ENCODE results near the gene DLG2.
"Not testable (repeated sequence)": the region's sequence is repeated elsewhere in the genome, so short reads cannot be mapped to it uniquely, and the experiment has no call there.

The DLG2 gene

DNA sequence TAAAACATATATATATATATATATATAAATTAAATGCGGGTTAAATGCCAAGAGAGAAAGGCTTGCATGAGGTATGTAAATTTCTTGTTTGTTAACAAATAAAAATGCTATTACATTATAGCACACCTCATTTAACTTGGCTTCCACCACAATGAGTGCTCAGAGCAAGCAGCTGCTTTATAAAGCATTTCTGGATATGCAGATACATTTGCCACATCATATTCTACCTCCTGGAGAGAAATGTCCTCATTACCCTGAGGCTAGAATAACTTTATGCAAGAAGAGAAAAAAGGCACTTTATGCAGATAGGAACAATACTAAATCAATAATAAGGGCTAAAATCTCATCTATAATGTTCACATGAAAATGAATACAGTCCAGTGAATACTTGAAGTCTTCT is 2159.3 kb downstream of the DLG2 start:
- no peak for DNase-seq (ENCODE audit: low read depth in 2 of 2)

DNA sequence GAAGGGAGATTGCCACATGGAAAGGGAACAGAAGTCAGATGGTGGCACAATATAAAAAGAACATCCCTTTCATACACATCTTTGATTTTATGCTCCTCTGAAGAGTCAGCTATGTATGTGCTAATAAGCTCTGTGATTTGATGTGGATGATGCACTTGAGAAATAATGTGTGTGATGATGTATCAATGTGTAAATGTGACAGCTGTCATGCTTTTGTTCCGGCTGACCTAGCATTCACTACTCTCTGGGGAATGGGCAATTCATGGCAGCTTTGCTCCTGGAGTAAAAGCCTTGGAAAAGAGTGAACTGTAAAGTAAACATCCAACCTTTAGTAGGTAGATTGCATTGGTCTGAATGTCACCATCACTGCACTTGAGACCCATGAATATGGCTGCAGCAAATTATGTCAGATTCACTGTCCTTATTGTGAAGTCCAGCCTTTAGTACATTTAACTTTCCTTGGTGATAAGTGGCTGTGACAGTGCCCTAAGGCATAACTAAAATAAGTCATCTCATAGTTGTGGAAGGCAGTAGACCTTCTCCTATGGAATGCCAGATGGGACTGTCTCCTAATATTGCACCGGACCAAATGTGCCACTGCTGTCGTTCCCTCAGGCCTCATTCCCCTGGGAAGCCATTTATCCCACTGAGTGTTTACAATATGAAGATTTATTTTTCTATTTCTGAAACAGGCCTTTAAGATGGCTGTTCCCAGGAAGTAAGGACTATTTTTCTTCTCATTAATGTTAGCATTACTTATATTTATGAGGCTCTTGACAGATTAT is 2162.8 kb downstream of the DLG2 start:
- no peak for DNase-seq (ENCODE audit: low read depth in 2 of 2)

DNA sequence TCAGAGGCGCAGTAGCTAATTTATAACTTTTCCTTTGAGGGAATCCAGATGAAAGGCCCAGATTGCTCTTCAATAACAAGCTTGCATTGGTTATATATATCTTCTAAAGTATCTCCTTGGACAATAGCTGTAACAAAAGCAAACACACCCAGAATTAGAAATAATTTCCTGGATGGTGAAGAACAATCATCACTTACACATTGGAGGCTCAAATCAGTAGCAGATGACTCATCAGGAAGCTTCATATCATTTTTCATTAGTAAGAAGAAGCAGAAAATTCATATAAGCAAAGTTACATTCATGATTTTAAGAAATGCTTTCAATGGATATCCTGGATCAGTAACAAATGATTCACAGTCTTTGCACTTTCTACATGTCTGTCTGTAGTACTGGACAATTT is 2167.3 kb downstream of the DLG2 start:
- no peak for DNase-seq (ENCODE audit: low read depth in 2 of 2)

DNA sequence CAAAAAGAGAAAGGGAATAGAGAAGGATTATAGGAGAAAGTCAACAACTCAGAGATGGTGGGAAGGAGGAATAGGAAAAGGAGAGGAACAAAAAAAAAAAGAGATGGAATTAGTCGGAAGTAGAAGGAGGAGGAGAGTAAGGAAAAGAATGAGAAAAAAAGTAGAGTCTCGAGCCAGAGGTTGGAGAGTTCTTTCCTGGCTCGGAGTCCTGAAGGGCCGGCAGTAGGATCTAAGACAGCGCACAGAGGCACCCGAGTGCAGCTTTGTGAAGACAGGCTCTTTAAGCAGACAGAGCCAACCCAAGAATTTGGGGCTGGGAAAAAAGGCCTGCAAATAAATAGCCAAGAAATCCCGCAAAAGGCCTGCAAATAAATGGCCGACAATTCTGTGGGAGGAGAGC is 2170.6 kb downstream of the DLG2 start:
- no peak for DNase-seq (ENCODE audit: low read depth in 2 of 2)

DNA sequence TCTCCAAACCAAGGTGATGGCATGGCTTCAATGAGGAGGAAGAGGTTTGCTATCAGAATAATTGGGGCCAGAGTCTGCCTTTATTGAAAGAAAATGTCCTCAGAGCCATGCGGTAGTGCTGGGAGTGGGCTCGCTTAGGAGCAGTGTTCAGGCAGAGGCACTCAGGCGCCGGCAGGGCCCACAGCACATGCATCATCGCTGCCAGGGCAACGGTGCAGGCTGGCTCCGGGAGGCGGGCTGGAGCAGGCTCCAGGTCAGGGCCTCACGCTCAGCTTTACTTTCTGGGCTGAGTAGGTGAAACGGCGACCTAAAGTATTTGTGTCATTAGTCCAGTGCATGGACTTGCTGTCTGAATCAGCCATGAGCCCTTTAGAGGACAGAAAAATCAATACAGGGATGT is 2171.1 kb downstream of the DLG2 start:
- DNase-seq (ENCODE audit: low read depth in 2 of 2): no peak

DNA sequence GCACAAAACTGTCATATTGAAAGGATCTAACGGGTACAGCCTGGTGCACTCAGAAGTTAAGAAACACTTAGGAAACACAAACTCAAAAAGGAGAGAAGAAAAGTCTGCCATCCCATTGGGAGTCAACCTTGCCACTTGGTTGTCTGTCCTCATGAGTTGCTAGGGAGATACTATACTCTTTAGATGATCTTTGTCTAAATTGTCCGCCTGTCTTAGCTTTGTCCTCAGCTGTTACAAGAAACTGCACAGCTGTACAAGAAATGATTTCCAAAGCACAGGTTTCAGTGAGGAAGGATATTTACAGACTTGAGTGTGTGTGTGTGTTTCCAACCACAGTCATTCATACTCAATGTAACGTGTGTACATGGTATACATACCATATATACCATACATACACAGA is 2171.8 kb downstream of the DLG2 start:
- no peak for DNase-seq (ENCODE audit: low read depth in 2 of 2)

DNA sequence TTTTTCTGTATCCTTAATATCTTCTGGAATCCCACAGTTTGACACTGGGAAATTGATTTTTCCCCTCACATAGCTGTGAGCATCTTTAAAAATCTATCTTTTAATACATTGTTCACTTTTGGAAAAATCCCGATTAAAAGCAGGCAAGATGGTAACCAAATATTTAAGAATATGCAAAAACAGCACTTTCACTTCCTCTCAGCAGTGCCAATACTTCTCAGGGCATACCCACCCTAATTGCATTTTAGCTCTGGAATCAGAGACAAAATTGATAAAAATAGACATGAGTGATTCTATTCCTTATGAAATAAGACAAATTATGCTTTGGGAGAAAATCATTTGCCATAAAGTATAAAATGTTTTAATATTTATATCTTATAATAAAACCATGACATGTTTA is 2172.5 kb downstream of the DLG2 start:
- DNase-seq (ENCODE audit: low read depth in 2 of 2): no peak

DNA sequence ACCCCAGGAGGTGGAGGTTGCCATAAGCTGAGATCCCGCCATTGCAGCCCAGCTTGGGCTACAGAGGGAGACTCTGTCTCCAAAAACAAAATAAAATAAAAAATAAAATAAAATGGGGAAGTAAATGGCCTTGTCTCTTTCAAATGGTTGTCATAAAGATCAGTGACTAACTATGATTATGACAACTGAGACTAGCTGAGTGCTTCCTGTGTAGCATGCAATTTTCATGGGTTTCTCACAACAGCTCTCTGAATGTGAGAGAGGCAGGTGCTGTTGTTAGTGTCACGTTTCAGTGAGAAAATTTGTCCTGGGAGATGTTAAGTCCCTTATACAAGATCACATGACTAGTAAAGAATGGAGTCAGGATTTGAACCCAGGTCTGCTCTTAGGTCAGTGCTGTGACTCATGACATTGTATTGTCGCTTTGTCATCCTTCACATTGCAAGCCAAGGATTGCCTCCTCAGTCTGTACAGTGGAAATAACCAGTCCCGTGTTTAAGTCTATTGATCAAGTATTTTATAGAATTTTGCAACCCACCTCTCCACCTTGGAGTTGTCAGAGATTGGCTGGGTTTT is 2177.7 kb downstream of the DLG2 start:
- no peak for DNase-seq (ENCODE audit: low read depth in 2 of 2)

DNA sequence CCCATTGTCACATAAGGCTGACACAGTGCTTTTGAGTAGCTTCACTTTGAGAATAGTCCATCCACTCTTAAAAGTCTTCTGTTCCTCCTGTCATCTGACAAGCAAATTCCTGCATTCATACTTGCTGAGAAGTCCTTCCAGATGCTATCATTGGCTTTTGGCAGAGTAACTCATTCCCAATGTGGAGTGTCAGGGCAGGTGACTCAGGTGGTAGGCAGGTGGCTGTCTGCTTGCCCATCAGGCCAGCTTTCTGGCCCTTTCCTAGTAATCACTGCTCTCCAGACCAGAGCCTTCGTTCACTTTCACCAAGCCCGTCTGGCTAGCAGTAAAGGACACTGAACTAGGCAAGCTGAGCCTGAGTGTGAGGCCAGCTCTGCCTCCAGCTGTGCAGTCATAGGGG is 2178.5 kb downstream of the DLG2 start:
- DNase-seq (ENCODE audit: low read depth in 2 of 2): no peak

DNA sequence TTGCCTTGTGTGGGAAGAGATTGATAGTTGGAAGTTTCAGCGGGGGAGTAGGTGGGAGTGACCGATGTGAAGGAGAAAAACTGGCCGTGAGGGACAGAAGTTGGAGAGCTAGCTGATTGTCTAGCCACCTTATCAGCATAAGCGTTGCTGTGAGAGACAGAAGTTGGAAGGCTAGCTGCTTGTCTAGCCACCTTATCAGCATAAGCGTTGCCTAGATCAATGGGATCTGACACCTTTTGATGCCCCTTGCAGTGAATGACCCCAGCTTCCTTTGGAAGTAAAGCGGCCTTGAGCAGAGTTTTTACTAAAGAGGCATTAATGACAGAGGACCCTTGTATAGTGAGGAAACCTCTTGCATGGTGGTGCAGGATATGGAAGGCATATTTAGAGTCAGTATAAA is 2183.3 kb downstream of the DLG2 start:
- not testable (repeated sequence) for DNase-seq (ENCODE audit: low read depth in 2 of 2)

DNA sequence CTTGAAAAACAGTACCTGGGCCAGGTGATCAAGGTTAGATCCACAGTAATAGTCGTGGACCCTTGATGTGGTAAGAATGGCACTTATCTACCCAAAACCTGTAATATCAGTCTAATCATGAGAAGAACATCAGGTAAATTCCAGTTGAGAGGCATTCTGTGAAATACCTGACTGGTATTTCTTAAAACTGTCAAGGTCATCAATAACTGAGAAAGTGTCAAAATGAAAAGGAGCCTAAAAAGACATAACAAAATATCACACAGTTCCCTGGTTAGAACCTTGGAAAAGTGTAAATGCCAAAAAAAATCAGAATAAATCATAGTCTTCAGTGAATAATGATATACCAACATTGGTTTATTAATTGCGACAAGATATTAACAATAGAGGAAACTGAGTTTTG is 2185.5 kb downstream of the DLG2 start:
- DNase-seq (ENCODE audit: low read depth in 2 of 2): no peak

DNA sequence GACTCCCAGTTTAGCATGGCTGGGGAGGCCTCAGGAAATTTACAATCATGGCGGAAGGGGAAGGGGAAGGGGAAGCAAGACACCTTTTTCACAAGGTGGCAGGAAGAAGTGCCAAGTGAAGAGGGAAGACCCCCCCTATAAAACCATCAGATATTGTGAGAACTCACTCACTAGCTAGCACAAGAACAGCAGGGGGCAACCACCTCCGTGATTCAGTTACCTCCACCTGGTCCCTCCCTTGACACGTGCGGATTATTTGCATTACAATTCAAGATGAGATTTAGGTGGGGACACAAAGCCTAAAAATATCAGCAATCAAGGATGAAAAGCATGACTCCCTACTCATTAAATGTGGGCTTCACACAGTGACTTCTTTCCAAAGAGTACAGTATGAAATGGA is 2186.0 kb downstream of the DLG2 start:
- no peak for DNase-seq (ENCODE audit: low read depth in 2 of 2)

DNA sequence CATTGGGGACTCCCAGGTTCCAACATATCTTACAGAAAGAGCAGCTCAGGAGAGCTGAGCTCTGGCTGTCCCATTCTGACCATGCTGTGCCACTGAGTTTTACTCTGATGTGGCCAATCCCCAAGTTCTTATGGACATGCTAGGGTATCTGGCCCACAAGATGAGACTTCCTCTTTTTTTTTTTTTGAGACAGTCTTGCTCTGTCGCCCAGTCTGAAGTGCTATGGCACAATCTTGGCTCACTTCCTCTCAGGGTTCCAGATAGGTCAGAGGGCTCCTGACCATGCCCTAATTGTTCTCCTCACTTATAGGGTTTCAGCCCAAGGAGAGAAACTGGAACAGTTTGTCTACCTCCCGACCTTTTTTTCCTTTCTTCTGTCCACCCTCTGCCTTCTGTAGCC is 2188.7 kb downstream of the DLG2 start:
- no peak for DNase-seq (ENCODE audit: low read depth in 2 of 2)

DNA sequence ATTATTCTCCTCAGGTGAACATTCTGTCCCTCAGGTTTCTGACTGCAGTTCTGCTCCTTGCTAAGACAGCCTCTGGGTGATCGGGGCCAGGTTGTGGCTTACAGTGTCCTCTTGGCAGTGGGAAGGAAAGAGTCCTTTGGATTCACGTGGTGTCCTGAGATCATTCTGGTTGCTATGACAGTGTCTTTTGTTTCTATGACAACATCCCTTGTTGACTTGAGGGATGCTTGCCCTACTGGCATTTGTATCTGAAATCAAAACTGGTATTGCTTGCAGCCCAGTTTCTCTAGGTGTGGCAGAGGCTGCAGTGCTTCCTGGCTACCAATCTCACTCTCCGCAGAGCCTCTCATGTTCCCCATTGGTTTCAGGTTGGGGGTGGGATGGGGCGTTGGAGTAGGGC is 2189.2 kb downstream of the DLG2 start:
- no peak for DNase-seq (ENCODE audit: low read depth in 2 of 2)

DNA sequence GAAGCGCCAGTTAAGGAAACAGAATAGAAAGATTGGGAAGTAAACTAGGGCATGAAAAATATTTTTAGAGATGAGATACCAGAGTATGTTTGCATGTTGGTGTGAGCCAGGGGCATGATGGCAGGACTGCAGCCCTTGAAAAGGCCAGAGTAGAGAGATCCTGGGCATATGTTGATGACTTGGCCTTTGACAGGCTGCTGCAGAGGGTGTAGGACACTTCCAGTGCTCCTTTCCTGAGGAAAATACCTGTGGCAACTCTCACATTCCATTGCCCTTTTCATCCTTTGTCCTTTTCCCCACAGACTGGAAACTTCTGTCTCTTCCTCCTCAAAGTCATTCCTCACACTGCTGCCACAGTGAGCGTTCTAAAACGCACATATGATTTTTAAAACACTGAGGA is 2190.3 kb downstream of the DLG2 start:
- DNase-seq (ENCODE audit: low read depth in 2 of 2): no peak

DNA sequence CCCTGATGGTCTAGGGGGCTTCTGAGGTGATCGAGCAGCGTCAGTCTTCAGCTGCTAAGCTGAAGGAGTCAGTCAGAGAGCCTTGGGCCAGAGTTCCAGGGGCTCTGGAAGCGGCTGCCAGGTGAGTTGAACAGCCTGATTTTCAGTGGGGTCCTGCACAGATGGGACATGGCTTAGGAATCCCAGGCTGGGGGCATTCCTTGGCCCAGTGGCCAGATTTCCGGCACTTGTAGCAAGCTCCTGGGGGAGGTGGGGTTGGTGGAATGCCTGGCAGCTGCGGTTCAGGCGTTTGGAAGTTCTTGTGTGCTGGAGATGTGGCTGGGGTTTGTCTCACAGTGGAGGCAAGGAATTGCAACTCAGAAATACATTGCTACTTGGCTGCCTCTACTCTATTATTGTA is 2192.3 kb downstream of the DLG2 start:
- DNase-seq (ENCODE audit: low read depth in 2 of 2): not testable (repeated sequence)

DNA sequence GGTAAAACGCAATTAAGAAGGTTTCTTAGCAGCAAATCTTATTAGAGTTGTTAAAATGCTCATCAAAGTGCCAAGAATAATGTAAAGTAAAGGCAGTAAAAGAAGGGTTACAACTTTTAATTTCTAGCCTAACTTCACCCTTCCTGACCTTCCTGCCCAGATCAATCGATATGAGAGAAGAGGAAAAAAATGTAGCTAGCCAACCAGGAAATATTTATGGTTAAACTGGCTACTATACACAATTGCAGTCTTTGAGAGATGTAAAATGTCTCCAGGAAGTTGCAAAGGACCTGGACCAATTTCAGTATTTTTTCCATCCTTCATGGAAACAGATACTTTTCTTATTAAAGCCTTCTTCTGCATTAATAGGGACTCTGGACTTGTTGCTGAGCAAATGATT is 2199.2 kb downstream of the DLG2 start:
- DNase-seq (ENCODE audit: low read depth in 2 of 2): no peak

DNA sequence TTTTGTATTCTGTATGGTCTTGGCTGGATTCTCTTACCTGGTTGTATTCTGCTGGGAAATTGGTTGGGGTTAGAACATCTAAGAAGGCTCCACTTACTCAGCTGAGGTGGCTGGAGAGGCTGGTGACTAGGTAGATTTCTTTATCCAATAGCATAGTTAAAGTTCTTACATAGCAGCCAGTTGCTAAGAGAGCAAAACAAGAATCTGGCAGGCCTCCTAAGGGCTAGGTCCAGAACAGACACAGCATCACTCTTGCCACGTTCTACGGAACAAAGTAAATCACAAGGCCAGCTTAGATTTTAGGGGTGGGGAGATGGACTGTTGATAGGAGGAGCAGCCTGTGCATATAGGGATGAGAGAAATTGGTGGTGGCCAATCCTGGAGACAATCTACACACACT is 2199.6 kb downstream of the DLG2 start:
- DNase-seq (ENCODE audit: low read depth in 2 of 2): no peak

DNA sequence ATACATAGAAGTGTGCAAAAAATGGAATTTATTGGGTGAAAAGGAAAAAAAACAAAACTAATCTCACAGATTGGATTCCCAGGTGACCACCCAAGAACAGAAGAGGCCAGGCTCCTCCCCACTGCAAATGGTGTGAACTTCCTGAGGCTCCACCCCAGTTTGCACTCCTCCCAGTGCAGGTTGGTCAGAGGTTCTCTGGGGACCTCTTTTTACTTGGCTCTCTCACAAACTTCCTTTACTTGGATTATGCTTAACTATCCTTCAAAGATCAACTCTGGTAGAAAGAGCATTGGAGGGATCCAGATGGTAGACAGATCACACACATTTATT is 2202.0 kb downstream of the DLG2 start:
- DNase-seq (ENCODE audit: low read depth in 2 of 2): no peak

DNA sequence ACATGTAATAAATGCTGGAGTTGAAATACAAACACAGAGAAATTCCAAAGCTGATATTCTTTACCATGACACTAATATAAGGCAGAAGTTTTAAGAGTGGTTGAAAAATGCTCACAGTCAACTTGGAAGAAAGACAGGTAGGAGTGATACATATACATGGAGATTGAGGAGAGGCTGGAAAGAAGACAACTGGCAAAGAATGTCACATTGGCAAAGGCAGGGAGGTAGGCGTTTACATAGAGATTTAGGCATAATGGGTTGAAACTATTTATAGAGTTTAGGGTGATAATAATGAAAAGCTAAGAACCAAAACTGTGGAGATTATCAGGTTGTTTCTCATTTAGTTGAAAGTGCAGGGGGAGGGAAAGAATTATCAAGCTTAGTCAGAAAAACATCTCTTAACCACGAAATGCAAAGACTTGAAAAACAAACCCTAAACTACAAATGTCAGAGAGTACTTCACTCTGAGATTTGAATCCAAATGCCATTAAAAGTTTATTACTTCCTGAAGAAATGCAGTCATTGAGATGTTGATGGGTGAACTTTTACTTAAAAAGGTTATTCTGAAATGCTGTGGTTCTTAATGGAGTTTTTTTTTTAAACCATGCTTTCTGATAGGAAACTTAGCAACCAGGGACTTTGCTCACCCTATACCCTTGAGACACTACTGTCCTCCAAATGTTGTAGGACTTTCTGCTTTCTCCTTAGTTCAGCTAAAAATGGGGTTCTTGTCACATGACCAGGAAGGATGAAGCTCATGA is 2202.6 kb downstream of the DLG2 start:
- no peak for DNase-seq (ENCODE audit: low read depth in 2 of 2)

DNA sequence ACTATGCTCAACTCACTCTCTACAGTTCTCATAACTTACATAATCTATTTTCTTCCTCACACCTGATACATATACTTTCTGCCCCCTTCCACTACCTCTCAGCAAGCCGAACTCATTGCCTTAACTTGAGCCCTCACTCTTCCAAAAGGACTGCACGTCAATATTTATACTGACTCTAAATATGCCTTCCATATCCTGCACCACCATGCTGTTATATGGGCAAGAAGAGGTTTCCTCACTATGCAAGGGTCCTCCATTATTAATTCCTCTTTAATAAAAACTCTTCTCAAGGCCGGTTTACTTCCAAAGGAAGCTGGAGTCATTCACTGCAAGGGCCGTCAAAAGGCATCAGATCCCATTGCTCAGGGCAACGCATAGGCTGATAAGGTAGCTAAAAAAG is 2204.5 kb downstream of the DLG2 start:
- DNase-seq (ENCODE audit: low read depth in 2 of 2): not testable (repeated sequence)

DNA sequence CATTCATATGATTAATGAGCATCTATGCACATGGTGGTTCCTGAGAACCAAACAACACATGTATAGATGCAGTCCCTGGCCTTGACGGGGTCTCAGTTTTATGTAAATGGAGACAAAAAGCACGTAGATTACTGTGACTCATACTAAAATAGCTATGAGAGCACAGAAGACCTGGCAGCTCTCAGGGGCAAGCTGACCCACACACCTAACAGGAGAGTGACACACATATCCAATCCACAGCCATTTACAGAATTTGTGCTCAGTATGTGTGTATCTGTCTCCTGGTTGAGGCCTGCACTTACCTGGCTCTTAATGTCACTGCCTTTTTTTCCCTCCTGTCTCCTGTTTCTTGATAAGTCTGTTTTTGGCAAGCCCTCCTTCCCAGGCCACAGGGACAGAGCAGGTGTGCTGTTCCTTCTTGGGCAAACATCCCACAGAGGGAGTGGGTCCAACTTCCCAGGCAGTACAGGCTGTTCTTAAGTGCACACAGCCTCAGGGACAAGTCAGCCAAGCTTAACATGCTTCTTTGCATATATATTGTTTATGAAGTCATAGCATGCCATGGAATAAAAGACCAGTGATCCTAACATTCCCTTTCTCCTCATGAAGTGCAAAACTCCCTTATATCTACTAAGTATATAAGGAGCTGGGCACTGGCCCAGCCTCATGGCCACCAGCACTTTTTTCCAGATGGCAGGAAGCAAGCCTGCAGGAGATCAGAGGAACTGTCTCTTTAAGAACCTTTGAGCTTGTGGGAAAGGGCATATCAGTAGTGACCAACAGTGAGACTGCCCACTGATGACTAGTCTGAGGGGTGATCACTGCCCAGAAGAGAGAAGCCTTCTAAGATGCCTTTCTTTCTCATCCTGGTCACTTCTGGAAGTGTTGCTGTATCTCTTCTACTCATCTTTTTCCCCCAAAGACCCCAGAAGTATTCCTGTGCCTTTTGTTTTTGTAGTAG is 2216.3 kb downstream of the DLG2 start:
- no peak for DNase-seq (ENCODE audit: low read depth in 2 of 2)

Data from stimulated activated CD4-positive, alpha-beta T cell treated with anti-CD3 and anti-CD28 coated beads, Interleukin-1b, Interleukin-23, amount 100 ng/mL, for 4 hours (primary cell).